Ectodermal cell (in vitro differentiated cells): Measurements from ENCODE around the gene NCAPG.

Experiments used
- H3K27ac ChIP-seq: 2 replicates; pipeline ENCODE4 v1.7.0; 2013; ENCODE audit warnings: mild to moderate bottlenecking, low read depth, low read length; ENCODE audit not compliant: insufficient read depth, poor library complexity, severe bottlenecking
- H3K27me3 ChIP-seq: 2 replicates; pipeline ENCODE4 v1.7.0; 2013; ENCODE audit warnings: mild to moderate bottlenecking, low read length; ENCODE audit not compliant: insufficient read depth, control insufficient read depth, poor library complexity, severe bottlenecking
- H3K36me3 ChIP-seq: one replicate; pipeline ENCODE4 v1.7.0; 2013; ENCODE audit warnings: low read length; ENCODE audit not compliant: control insufficient read depth, insufficient read depth
- H3K4me1 ChIP-seq: one replicate; pipeline ENCODE4 v1.7.0; 2013; ENCODE audit warnings: low read length; ENCODE audit not compliant: control insufficient read depth, insufficient read depth
- H3K4me3 ChIP-seq: 2 replicates; pipeline ENCODE4 v1.7.0; 2013; ENCODE audit warnings: low read depth, low read length, control low read depth; ENCODE audit not compliant: insufficient read depth
- H3K9me3 ChIP-seq: 2 replicates; pipeline ENCODE4 v1.7.0; 2013; ENCODE audit warnings: mild to moderate bottlenecking, low read length, moderate library complexity; ENCODE audit not compliant: control insufficient read depth
- WGBS, 2 experiments: methylation state at CpG; one replicate each; pipeline ENCODE4 v1.1.7; 2013; ENCODE audit warnings: missing lambda C conversion rate in 2 of 2; 5-methylcytosine and 5-hydroxymethylcytosine counted together

Gene NCAPG

DNA sequence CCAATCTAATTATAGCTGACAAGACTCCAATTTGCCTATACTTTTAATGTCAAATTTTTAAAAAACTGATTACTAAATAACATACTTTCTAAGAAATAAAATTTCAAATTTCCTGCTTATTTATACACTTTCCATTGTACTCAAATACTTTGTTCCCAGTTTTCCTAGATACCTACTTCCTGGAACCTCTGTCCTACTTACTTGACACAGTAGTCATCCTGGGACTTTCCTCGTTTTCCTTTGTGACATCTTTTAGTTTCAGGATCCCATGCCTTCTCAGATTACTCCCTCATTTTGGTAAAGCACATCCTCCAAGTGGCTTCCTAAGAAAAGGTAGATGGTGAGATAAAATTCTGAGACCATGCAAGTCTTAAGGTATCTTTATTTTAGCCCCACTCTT lies 16.0 kb upstream of the NCAPG start:
- Histone ChIP-seq H3K36me3 (no peaks in the 10 kb centered on the region), H3K27me3 (no peaks in the 10 kb centered on the region), H3K4me1 (no peaks in the 10 kb centered on the region), H3K4me3 (no peak overlapping the region), H3K27ac (no peak overlapping the region), H3K9me3 (no peaks in the 10 kb centered on the region)
- 71 to 72% methylated on average over 1 of the region's 1 CpG for WGBS, 2 experiments

DNA sequence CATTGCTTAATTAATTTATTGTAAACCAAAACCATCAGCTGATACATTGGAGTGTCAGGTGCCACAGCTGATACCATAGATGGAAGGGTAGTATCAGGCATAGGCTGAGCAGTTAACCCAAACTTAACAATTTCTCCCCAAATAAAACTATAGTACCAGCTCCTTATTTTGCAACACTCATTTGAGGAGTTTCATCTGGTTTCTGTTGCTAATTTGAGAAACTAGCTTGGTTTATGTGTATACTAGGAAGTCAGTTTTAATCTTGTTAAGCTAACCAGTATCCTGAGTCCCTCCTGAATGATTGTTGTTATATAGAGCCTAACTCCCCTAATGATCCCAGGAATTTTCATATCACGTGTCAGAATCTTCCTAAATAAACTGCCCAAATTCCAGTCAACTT lies 13.0 kb upstream of the NCAPG start:
- Histone ChIP-seq H3K27me3 (no peaks in the 10 kb centered on the region), H3K36me3 (peaks cover 3% of the 10 kb centered on the region), H3K9me3 (no peaks in the 10 kb centered on the region), H3K4me3 (no peak overlapping the region), H3K27ac (no peak overlapping the region), H3K4me1 (no peaks in the 10 kb centered on the region)
- WGBS, 2 experiments: 94 to 98% methylated on average over 1 of the region's 1 CpG

- no peaks in the 10 kb centered on the region for H3K9me3 ChIP-seq
- H3K27me3 ChIP-seq: no peaks in the 10 kb centered on the region
- WGBS, 2 experiments: 94 to 95% methylated on average over 2 of the region's 3 CpGs
- peaks cover 2% of the 10 kb centered on the region for H3K4me1 ChIP-seq
- H3K4me3 ChIP-seq: no peak overlapping the region
- H3K27ac ChIP-seq: no peak overlapping the region
- peaks cover 22% of the 10 kb centered on the region for H3K36me3 ChIP-seq
These were observed 5.1 kb upstream of the NCAPG start for GRCh38 chr4:17805580-17806155.

DNA sequence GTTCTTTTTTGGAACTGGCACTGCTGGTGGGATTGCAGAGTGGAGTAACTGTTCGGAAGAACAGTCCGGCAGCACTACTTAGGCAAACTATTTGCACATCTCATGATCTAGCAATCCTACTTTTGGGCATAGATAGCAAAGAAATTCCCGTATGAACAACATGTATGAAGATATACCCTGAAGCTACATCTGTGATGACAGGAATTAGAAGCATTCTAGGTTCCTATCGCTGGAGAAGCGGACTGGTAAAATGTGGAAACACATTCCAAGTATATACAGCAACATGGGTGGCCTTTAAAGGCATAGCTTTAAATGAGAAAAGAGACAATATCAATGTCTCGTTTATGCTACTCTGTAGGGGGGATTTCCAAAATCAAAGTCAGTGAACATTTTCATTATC lies 3.3 kb upstream of the NCAPG start:
- peaks cover 22% of the 10 kb centered on the region for H3K36me3 ChIP-seq
- 90% methylated on average over 6 of the region's 6 CpGs for WGBS, 2 experiments
- peak overlapping the region; percentile 11 for H3K4me3 ChIP-seq

DNA sequence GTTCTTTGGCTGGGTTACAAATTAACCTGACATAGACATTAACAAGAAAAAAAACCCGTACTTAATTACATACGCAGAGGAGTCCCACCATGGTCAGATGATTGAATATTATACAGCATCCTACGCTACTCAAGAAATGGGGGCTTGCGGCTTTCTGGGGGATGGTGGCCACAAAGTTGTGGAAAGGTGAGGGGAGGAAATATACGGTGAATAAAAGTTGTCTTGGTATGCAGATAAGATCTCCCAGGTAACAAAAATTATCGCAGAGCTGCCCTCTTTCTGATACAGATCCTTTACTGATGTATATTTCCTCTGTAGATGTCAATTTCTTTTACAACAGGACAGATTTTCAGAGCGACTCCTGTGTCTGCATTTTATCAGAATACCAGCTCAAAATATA lies 1.1 kb upstream of the NCAPG start:
- Histone ChIP-seq H3K36me3 (peaks cover 1% of the 10 kb centered on the region), H3K27ac (no peak overlapping the region), H3K4me3 (peak overlapping the region; percentile 84), H3K9me3 (no peaks in the 10 kb centered on the region), H3K27me3 (no peaks in the 10 kb centered on the region), H3K4me1 (no peaks in the 10 kb centered on the region)
- 0 to 7% methylated on average over 5 to 6 of the region's 7 CpGs for WGBS, 2 experiments

More for the DNA sequence above, 3.3 kb upstream of the NCAPG start:
- no peaks in the 10 kb centered on the region for H3K27me3 ChIP-seq
- H3K9me3 ChIP-seq: no peaks in the 10 kb centered on the region
- no peak overlapping the region for H3K27ac ChIP-seq
- peaks cover 2% of the 10 kb centered on the region for H3K4me1 ChIP-seq

GRCh38 chr4:17811078-17811603 lies 362 bp downstream of the NCAPG start:
- 0 to 1% methylated on average over 48 of the region's 48 CpGs for WGBS, 2 experiments
- Histone ChIP-seq H3K27me3 (no peaks in the 10 kb centered on the region), H3K36me3 (peaks cover 12% of the 10 kb centered on the region), H3K4me3 (peak overlapping the region; percentile 84), H3K27ac (no peak overlapping the region), H3K4me1 (no peaks in the 10 kb centered on the region), H3K9me3 (no peaks in the 10 kb centered on the region)

- 5 to 15% methylated on average over 2 to 3 of the region's 3 CpGs for WGBS, 2 experiments
- peak overlapping the region; percentile 84 for H3K4me3 ChIP-seq
- H3K4me1 ChIP-seq: no peaks in the 10 kb centered on the region
These were observed 1.3 kb downstream of the NCAPG start for GRCh38 chr4:17812125-17812524.

GRCh38 chr4:17812801-17813200 lies 2.0 kb downstream of the NCAPG start:
- no peak overlapping the region for H3K27ac ChIP-seq
- H3K4me1 ChIP-seq: no peaks in the 10 kb centered on the region
- WGBS, 2 experiments: 78 to 81% methylated on average over 3 of the region's 3 CpGs
- peaks cover 24% of the 10 kb centered on the region for H3K36me3 ChIP-seq
- peak overlapping the region; percentile 84 for H3K4me3 ChIP-seq
- no peaks in the 10 kb centered on the region for H3K27me3 ChIP-seq
- H3K9me3 ChIP-seq: no peaks in the 10 kb centered on the region

More at GRCh38 chr4:17812125-17812524, 1.3 kb downstream of the NCAPG start:
- Histone ChIP-seq H3K9me3 (no peaks in the 10 kb centered on the region), H3K36me3 (peaks cover 20% of the 10 kb centered on the region), H3K27me3 (no peaks in the 10 kb centered on the region), H3K27ac (no peak overlapping the region)

DNA sequence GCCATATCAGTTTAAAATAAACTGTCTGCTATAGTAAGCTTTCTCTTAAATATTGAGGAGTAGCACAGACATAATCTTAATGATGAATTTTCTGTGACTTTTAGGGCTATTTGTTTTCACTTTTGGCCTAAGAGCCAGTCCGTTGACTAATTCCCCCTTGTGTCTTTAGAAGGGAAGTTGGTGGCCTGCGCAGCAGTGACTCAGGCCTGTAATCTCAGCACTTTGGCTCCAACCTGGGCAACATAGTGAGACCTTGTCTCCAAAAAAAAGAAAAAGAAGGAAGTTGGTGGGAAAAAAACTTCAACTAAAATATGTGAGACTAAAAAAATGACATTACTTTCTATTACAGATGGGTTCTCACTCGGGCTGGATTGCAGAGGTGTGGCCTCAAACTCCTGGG lies 3.4 kb downstream of the NCAPG start:
- Histone ChIP-seq H3K9me3 (no peaks in the 10 kb centered on the region), H3K4me1 (no peaks in the 10 kb centered on the region), H3K36me3 (peaks cover 29% of the 10 kb centered on the region), H3K27me3 (no peaks in the 10 kb centered on the region), H3K27ac (no peak overlapping the region), H3K4me3 (no peak overlapping the region)
- 88 to 92% methylated on average over 3 of the region's 3 CpGs for WGBS, 2 experiments

DNA sequence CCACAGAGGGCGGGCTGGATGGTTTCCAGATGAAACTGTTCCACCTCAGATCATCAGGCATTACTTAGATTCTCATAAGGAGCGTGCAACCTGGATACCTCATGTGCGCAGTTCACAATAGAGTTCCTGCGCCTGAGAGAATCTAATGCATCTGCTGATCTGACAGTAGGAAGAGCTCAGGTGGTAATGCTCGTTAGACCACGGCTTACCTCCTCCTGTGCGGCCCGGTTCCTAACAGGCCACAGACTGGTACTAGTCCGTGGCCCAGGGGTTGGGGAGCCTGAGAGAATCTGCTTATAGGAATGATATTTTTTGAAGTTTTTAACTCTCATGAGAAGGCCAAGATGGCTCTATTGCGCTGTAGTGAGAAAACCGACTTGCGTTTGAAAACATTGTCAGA lies 5.4 kb downstream of the NCAPG start:
- no peak overlapping the region for H3K27ac ChIP-seq
- WGBS, 2 experiments: 96 to 97% methylated on average over 12 of the region's 12 CpGs
- H3K4me3 ChIP-seq: no peak overlapping the region
- no peaks in the 10 kb centered on the region for H3K27me3 ChIP-seq
- no peaks in the 10 kb centered on the region for H3K4me1 ChIP-seq
- no peaks in the 10 kb centered on the region for H3K9me3 ChIP-seq
- peaks cover 29% of the 10 kb centered on the region for H3K36me3 ChIP-seq
